ENCODE data around the gene MRGPRX4. TPM values are rescaled to one million over a fixed set of nuclear protein-coding genes. Genes with fewer than 3 reads are reported as not detected.

MRGPRX4 gene
- total RNA-seq, 1 donor from 2014 or later, result not detected

- Histone ChIP-seq H3K27me3 (no peaks in the 10 kb centered on the region), H3K36me3 (no peaks in the 10 kb centered on the region), H3K9me3 (no peaks in the 10 kb centered on the region), H3K4me3 (no peak overlapping the region), H3K27ac (no peak overlapping the region), H3K4me1 (no peaks in the 10 kb centered on the region)
- TF ChIP-seq CTCF (IDR thresholded peaks at IDR 0.05), result peak; percentile 35
- intact Hi-C loops (cut with DNase I), result no loop called here
- peak; percentile 84 for ATAC-seq
- DNase-seq, result no peak
Observed at GRCh38 chr11:18203723-18204122, 31.1 kb downstream of the MRGPRX4 start.

GRCh38 chr11:18204220-18204619 lies 31.6 kb downstream of the MRGPRX4 start:
- Histone ChIP-seq H3K4me1 (no peaks in the 10 kb centered on the region), H3K9me3 (no peaks in the 10 kb centered on the region), H3K27me3 (peaks cover 4% of the 10 kb centered on the region), H3K36me3 (no peaks in the 10 kb centered on the region), H3K4me3 (no peak overlapping the region), H3K27ac (no peak overlapping the region)
- intact Hi-C loops (cut with DNase I), result no loop called here
- TF ChIP-seq CTCF (IDR thresholded peaks at IDR 0.05), result no peak
- ATAC-seq, result peak; percentile 34
- DNase-seq, result no peak

- ATAC-seq (peak; percentile 48), DNase-seq (no peak)
- no peak for TF ChIP-seq CTCF (IDR thresholded peaks at IDR 0.05)
- Histone ChIP-seq H3K9me3 (no peaks in the 10 kb centered on the region), H3K4me1 (no peaks in the 10 kb centered on the region), H3K4me3 (no peak overlapping the region), H3K27me3 (peaks cover 7% of the 10 kb centered on the region), H3K27ac (no peak overlapping the region), H3K36me3 (no peaks in the 10 kb centered on the region)
- intact Hi-C loops (cut with DNase I), result no loop called here
Observed at GRCh38 chr11:18204771-18205170, 32.1 kb downstream of the MRGPRX4 start.

- H3K4me3 ChIP-seq, result no peak overlapping the region
- no peak overlapping the region for H3K27ac ChIP-seq
- DNase-seq (no peak), ATAC-seq (no peak)
- intact Hi-C loops (cut with DNase I), result no loop called here
- no peaks in the 10 kb centered on the region for H3K36me3 ChIP-seq
- TF ChIP-seq CTCF (IDR thresholded peaks at IDR 0.05), result no peak
- no peaks in the 10 kb centered on the region for H3K4me1 ChIP-seq
- H3K27me3 ChIP-seq, result peaks cover 7% of the 10 kb centered on the region
- no peaks in the 10 kb centered on the region for H3K9me3 ChIP-seq
Observed at GRCh38 chr11:18209058-18209457, 36.4 kb downstream of the MRGPRX4 start.

- no peaks in the 10 kb centered on the region for H3K27me3 ChIP-seq
- DNase-seq (no peak), ATAC-seq (peak; percentile 43)
- no peak overlapping the region for H3K27ac ChIP-seq
- intact Hi-C loops (cut with DNase I), result no loop called here
- H3K4me3 ChIP-seq, result no peak overlapping the region
- H3K4me1 ChIP-seq, result no peaks in the 10 kb centered on the region
- H3K9me3 ChIP-seq, result no peaks in the 10 kb centered on the region
- TF ChIP-seq CTCF (IDR thresholded peaks at IDR 0.05), result no peak
- H3K36me3 ChIP-seq, result no peaks in the 10 kb centered on the region
Observed at GRCh38 chr11:18221274-18221876, 48.7 kb downstream of the MRGPRX4 start.

All from upper lobe of right lung (tissue), 1 donor.